ENCODE results near the gene PRR36.

The PRR36 gene

GRCh38 chr19:7903244-7904073 lies 29.3 kb upstream of the PRR36 start, which contains the start of gene MAP2K7:
MAP2K7 (plus strand) TSS chr19:7903877; CDS start chr19:7903945, 68 bp downstream.
- DNase-seq (ENCODE audit: low spot score), result peak; percentile 100
- in situ Hi-C loops (cut with MboI; ENCODE audit: low pct_unique_long_range_greater_than_20kb, low sequenced_read_pairs, unreplicated experiment), result no loop called here
- peak; percentile 83 for TF ChIP-seq CTCF (IDR thresholded peaks at IDR 0.05; ENCODE audit: extremely low read depth, insufficient read depth, missing control alignments)

- no peak for DNase-seq (ENCODE audit: low spot score)
- TF ChIP-seq CTCF (IDR thresholded peaks at IDR 0.05; ENCODE audit: extremely low read depth, insufficient read depth, missing control alignments), result no peak
- in situ Hi-C loops (cut with MboI; ENCODE audit: low pct_unique_long_range_greater_than_20kb, low sequenced_read_pairs, unreplicated experiment), result no loop called here
Observed at GRCh38 chr19:7902796-7903243, 28.6 kb upstream of the PRR36 start.

- no peak for DNase-seq (ENCODE audit: low spot score)
- in situ Hi-C loops (cut with MboI; ENCODE audit: low pct_unique_long_range_greater_than_20kb, low sequenced_read_pairs, unreplicated experiment), result no loop called here
Observed at GRCh38 chr19:7901337-7901736, 27.1 kb upstream of the PRR36 start.

GRCh38 chr19:7900931-7901330 lies 26.7 kb upstream of the PRR36 start:
- no peak for DNase-seq (ENCODE audit: low spot score)
- in situ Hi-C loops (cut with MboI; ENCODE audit: low pct_unique_long_range_greater_than_20kb, low sequenced_read_pairs, unreplicated experiment), result no loop called here
- no peak for TF ChIP-seq CTCF (IDR thresholded peaks at IDR 0.05; ENCODE audit: extremely low read depth, insufficient read depth, missing control alignments)

More at GRCh38 chr19:7901337-7901736, 27.1 kb upstream of the PRR36 start:
- TF ChIP-seq CTCF (IDR thresholded peaks at IDR 0.05; ENCODE audit: extremely low read depth, insufficient read depth, missing control alignments), result no peak

GRCh38 chr19:7900401-7900870 lies 26.2 kb upstream of the PRR36 start:
- no peak for DNase-seq (ENCODE audit: low spot score)
- TF ChIP-seq CTCF (IDR thresholded peaks at IDR 0.05; ENCODE audit: extremely low read depth, insufficient read depth, missing control alignments), result no peak
- in situ Hi-C loops (cut with MboI; ENCODE audit: low pct_unique_long_range_greater_than_20kb, low sequenced_read_pairs, unreplicated experiment), result no loop called here

GRCh38 chr19:7899751-7900378 lies 25.7 kb upstream of the PRR36 start:
- TF ChIP-seq CTCF (IDR thresholded peaks at IDR 0.05; ENCODE audit: extremely low read depth, insufficient read depth, missing control alignments), result no peak
- no peak for DNase-seq (ENCODE audit: low spot score)
- in situ Hi-C loops (cut with MboI; ENCODE audit: low pct_unique_long_range_greater_than_20kb, low sequenced_read_pairs, unreplicated experiment), result no loop called here
